Heart left ventricle (tissue), 16 donors: Measurements from ENCODE around the gene SLC66A1. TPM values are rescaled to one million over a fixed set of nuclear protein-coding genes. Genes with fewer than 3 reads are reported as not detected.
A peak's percentile ranks its signal among the peaks of the same experiment; 100 is the strongest.

ENCODE experiments used
- ATAC-seq, 4 donors: fragments of 200-7000 bp; cut with Tn5 transposase; one replicate each; pipeline ENCODE4 v1.9.1; 2020 to 2022; ENCODE audit warnings: moderate library complexity in 4 of 4, mild to moderate bottlenecking in 3 of 4, moderate number of reproducible peaks in 1 of 4
- DNase-seq, 5 donors: peaks; one replicate each; pipeline ENCODE4 v3.0.0-alpha.2; 2020
- H3K27ac ChIP-seq, 12 donors: fragments of 200-600 bp; sonication (generic) in 4 of 12; one replicate each; pipeline versions ENCODE4 v1.5.0 to v1.8.0; 2016 to 2022; ENCODE audit warnings: mild to moderate bottlenecking in 2 of 12
- H3K27me3 ChIP-seq, 9 donors: fragments of 200-600 bp; sonication (generic) in 2 of 9; one replicate each; pipeline versions ENCODE4 v1.5.1 to v1.8.0; 2016 to 2022; ENCODE audit warnings: mild to moderate bottlenecking in 3 of 9
- H3K36me3 ChIP-seq, 9 donors: fragments of 200-600 bp; sonication (generic) in 2 of 9; one replicate each; pipeline versions ENCODE4 v1.5.0 to v1.8.0; 2018 to 2022; ENCODE audit warnings: mild to moderate bottlenecking in 2 of 9
- H3K4me1 ChIP-seq, 12 donors: fragments of 200-600 bp; sonication (generic) in 4 of 12; one replicate each; pipeline versions ENCODE4 v1.5.0 to v1.8.0; 2016 to 2022; ENCODE audit warnings: mild to moderate bottlenecking in 3 of 12
- H3K4me3 ChIP-seq, 12 donors: fragments of 200-600 bp; sonication (generic) in 4 of 12; one replicate each; pipeline versions ENCODE4 v1.5.0 to v1.8.0; 2017 to 2022; ENCODE audit warnings: mild to moderate bottlenecking in 9 of 12, moderate library complexity in 4 of 12
- H3K9me3 ChIP-seq, 12 donors: fragments of 200-600 bp; sonication (generic) in 4 of 12; one replicate each; pipeline versions ENCODE4 v1.5.0 to v1.8.0; 2016 to 2022; ENCODE audit warnings: mild to moderate bottlenecking in 1 of 12
- CTCF ChIP-seq, 12 donors: fragments of 200-600 bp; sonication (generic) in 4 of 12; IDR thresholded peaks; one replicate each; pipeline versions ENCODE4 v1.5.0 to v1.8.0; 2018 to 2022; ENCODE audit warnings: antibody characterized with exemption in 12 of 12, mild to moderate bottlenecking in 5 of 12
- POLR2A ChIP-seq, 2 donors: fragments of 450-650 bp; IDR thresholded peaks; one replicate each; pipeline ENCODE4 v1.6.1; 2017; ENCODE audit warnings: antibody characterized with exemption in 2 of 2, mild to moderate bottlenecking in 2 of 2, moderate library complexity in 2 of 2
- WGBS, 4 donors: extraction: QIAGEN DNeasy Blood & Tissue Kit in 2 of 4; methylation state at CpG; one replicate each; pipeline versions ENCODE4 v1.1.5 to v1.1.7; 2013 to 2018; 5-methylcytosine and 5-hydroxymethylcytosine counted together
- intact Hi-C, 10 donors: fragments of 100-400 bp; cut with DNase I; formaldehyde crosslinking; loops; one replicate each; pipeline versions ENCODE4 v1.11.1 to v1.14.2; 2022
- polyA plus RNA-seq, 2 donors: library from polyadenylated mRNA; stranded (reverse); fragments of 200-250 nt; gene quantifications; one replicate each; pipeline ENCODE4 v1.2.3, GENCODE V29; 2013
- total RNA-seq, 9 donors: library from RNA; depleted of rRNA in 2 of 9; stranded (reverse); fragments of >200 nt in 2 of 9; fragmentation: NEBNext Ultra II Directional in 3 of 9; extraction: Animal tissue kit (Norgen Biotek cat#: 25700) in 3 of 9; gene quantifications; one replicate each; pipeline versions ENCODE4 v1.1.0 to v1.2.4, GENCODE V29; 2016 to 2023
- donor health status: ischemic (EF 13 %, LVEDD 7.1; RV severe dilation, severe dysfunction).
- donor health status: healthy with polysubstance abuse.
- donor health status: DM: no; HTN: yes; CAD: no.
- donor health status: DM: no; HTN: no; CAD: no.
- donor health status: ischemic (EF 25% LVEDD 6.9; RV normal size, moderate dysfunction).
- donor health status: ischemic (EF 25% LVEDD 5.7; RV mildly dilated, moderate dysfunction).
- donor health status: healthy.
- donor health status: DM: yes; HTN: yes; CAD: no.
- donor health status: ischemic (EF 35%, LVEDD 5.7; RV mildly dilated, moderate dysfunction).
- donor health status: nonischemic (EF 11% LVEDD 7.7; RV severe dilation, severe dysfunction).
- donor health status: DM: yes; HTN: yes; CAD: no.
- donor health status: PGD.
- donor health status: ischemic (EF 29% LVEDD 5.4; RV normal size, mild dysfunction).
- donor health status: nonischemic (EF 23%, LVEDD 6.1; RV moderate dilation, normal function).

The SLC66A1 gene
- total and polyA plus RNA-seq, 11 donors = 6.4 to 19.4 (median 9.7) TPM

- peaks cover 0 to 18% (median 14%) of the 10 kb centered on the region in 9 donors for H3K36me3 ChIP-seq
- TF ChIP-seq POLR2A (IDR thresholded peaks at IDR 0.05) = no peak
- TF ChIP-seq CTCF (IDR thresholded peaks at IDR 0.05) = no peak
- H3K4me1 ChIP-seq = peaks cover 0 to 35% (median 20%) of the 10 kb centered on the region in 12 donors
These were observed 2.1 kb downstream of the SLC66A1 start for GRCh38 chr1:19313961-19314882.

DNA sequence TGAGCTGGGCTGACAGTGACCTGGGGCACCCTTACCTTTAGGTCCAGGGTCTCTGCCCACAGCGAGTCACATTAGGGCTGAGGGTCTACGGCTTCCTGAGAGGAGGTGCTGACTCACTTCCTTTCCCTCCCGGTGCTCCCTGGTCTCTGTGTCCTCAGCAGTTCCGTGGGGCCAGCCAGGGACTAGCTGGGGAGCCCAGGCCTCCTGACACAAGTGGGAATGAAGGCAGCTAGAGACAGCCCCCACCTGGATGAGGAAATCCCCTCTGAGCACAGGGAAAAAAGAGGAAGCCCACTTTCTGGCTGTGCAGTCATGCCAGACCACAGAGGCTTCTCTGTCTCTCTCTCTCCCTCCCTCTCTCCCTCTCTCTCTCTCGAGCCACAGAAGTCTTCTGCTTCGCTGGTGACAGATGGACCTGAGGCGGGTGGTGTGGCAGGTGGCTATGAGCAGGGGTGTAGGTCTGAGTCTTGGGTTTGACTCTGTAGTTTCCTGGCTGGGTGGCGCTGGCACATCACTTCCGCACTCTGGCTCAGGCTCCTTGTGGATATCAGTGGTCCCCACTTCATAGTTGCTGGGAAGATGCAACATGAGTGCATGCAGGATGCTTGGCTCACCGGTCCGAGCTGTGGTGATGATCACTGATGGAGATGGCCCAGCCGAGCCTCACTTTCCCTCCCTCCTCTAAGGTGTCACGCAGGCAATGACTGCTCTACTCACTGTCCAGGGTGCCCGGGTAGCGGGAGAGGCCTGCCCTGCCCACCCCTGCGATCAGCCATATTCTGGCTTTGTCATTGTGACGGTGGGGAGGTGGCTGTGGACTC is 3.5 kb downstream of the SLC66A1 start:
- intact Hi-C loops = loop anchor here in 1 of 10 donors (10.0 kb wide), 1 partner anchor 411 kb away; the partner anchor contains the start of gene ALDH4A1
- no peak for ATAC-seq

More at GRCh38 chr1:19313961-19314882, 2.1 kb downstream of the SLC66A1 start:
- Histone ChIP-seq H3K4me3 (no peak overlapping the region), H3K9me3 (no peaks in the 10 kb centered on the region), H3K27me3 (no peaks in the 10 kb centered on the region), H3K27ac (no peak overlapping the region)
- 89 to 92% (median 91%) methylated on average over 9 to 10 of the region's 10 CpGs for WGBS, 4 donors
- no peak for DNase-seq
- intact Hi-C loops = loop anchor here in 1 of 10 donors (10.0 kb wide), 1 partner anchor 409 kb away; the partner anchor contains the start of gene ALDH4A1
- ATAC-seq = no peak

GRCh38 chr1:19317126-19317910 is 5.2 kb downstream of the SLC66A1 start:
- no peak for TF ChIP-seq POLR2A (IDR thresholded peaks at IDR 0.05)
- no peak for TF ChIP-seq CTCF (IDR thresholded peaks at IDR 0.05)
- WGBS, 4 donors = 80 to 85% (median 82%) methylated on average over 10 to 13 of the region's 13 CpGs
- Histone ChIP-seq H3K27me3 (no peaks in the 10 kb centered on the region), H3K36me3 (peaks cover 0 to 33% (median 23%) of the 10 kb centered on the region in 9 donors), H3K9me3 (no peaks in the 10 kb centered on the region), H3K4me3 (no peak overlapping the region), H3K27ac (no peak overlapping the region), H3K4me1 (peaks cover 0 to 24% (median 10%) of the 10 kb centered on the region in 12 donors)
- ATAC-seq (no peak), DNase-seq (peak in 1 of 5 donors; percentile 49)
- intact Hi-C loops = loop anchor here in 1 of 10 donors (10.0 kb wide), 1 partner anchor 413 kb away; the partner anchor contains the start of gene ALDH4A1

More for the DNA sequence above, 3.5 kb downstream of the SLC66A1 start:
- WGBS, 4 donors = 73 to 82% (median 76%) methylated on average over 16 to 17 of the region's 17 CpGs
- TF ChIP-seq POLR2A (IDR thresholded peaks at IDR 0.05) (no peak), CTCF (IDR thresholded peaks at IDR 0.05) (no peak)
- Histone ChIP-seq H3K4me1 (peaks cover 0 to 34% (median 18%) of the 10 kb centered on the region in 12 donors), H3K4me3 (no peak overlapping the region), H3K9me3 (no peaks in the 10 kb centered on the region), H3K27ac (no peak overlapping the region), H3K27me3 (no peaks in the 10 kb centered on the region), H3K36me3 (peaks cover 0 to 23% (median 18%) of the 10 kb centered on the region in 9 donors)
- DNase-seq = peak in 1 of 5 donors; percentile 49
